ENCODE data around the gene IL15RA. TPM values are rescaled to one million over a fixed set of nuclear protein-coding genes. Genes with fewer than 3 reads are reported as not detected.

The IL15RA gene
- total RNA-seq, 2 experiments from 2014 or later = 23.5 to 25.1 TPM

DNA sequence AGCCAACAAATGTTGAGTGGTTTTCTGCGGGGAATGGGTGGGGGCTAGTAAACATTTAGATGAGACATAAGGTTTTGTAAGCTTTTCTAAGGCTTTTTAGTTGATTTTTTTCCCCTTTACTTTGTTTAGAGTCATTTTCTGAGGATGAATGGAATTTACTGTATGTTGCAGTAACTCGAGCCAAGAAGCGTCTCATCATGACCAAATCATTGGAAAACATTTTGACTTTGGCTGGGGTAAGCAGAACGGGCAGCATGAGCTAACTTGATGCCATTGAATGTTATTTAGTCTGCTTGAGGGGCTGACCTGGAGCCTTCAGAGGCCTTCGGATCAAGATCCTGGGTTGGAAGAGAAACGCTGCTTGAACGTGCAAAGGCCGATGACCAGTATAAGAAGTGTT lies 50.0 kb downstream of the IL15RA start:
- H3K36me3 Mint-ChIP-seq (ENCODE audit: low read depth) = peaks cover 31% of the 10 kb centered on the region
- intact Hi-C loops (cut with micrococcal nuclease) = no loop called here
- ChIA-PET POLR2A (interaction anchor here (0.8 kb wide), 1 partner anchor 9 kb away, joined by 3 read pairs; no protein-coding TSS in a partner anchor), CTCF (no interaction called here)
- H3K27me3 Mint-ChIP-seq = no peaks in the 10 kb centered on the region
- no peak for DNase-seq
- H3K4me3 Mint-ChIP-seq = no peak overlapping the region
- H3K4me1 Mint-ChIP-seq (ENCODE audit: low read depth) = no peaks in the 10 kb centered on the region
- ATAC-seq = no peak
- no peak overlapping the region for H3K27ac Mint-ChIP-seq
- TF ChIP-seq CTCF (IDR thresholded peaks at IDR 0.05) = no peak
- H3K9me3 Mint-ChIP-seq = no peaks in the 10 kb centered on the region

- Mint-ChIP-seq H3K4me3 (no peak overlapping the region), H3K36me3 (ENCODE audit: low read depth) (peaks cover 47% of the 10 kb centered on the region), H3K27ac (no peak overlapping the region), H3K4me1 (ENCODE audit: low read depth) (no peaks in the 10 kb centered on the region), H3K27me3 (no peaks in the 10 kb centered on the region), H3K9me3 (no peaks in the 10 kb centered on the region)
- DNase-seq (no peak), ATAC-seq (no peak)
- ChIA-PET POLR2A (no interaction called here), CTCF (no interaction called here)
- intact Hi-C loops (cut with micrococcal nuclease) = no loop called here
- TF ChIP-seq CTCF (IDR thresholded peaks at IDR 0.05) = no peak
These were observed 52.5 kb downstream of the IL15RA start for GRCh38 chr10:5924889-5925288.

- Mint-ChIP-seq H3K9me3 (no peaks in the 10 kb centered on the region), H3K4me3 (no peak overlapping the region), H3K27ac (no peak overlapping the region), H3K36me3 (ENCODE audit: low read depth) (peaks cover 51% of the 10 kb centered on the region), H3K27me3 (no peaks in the 10 kb centered on the region), H3K4me1 (ENCODE audit: low read depth) (no peaks in the 10 kb centered on the region)
- CTCF ChIA-PET = no interaction called here
- no peak for DNase-seq
- intact Hi-C loops (cut with micrococcal nuclease) = no loop called here
- no peak for ATAC-seq
- no peak for TF ChIP-seq CTCF (IDR thresholded peaks at IDR 0.05)
- POLR2A ChIA-PET = interaction anchor here (1.2 kb wide), 1 partner anchor 37 kb away, joined by 4 read pairs; no protein-coding TSS in a partner anchor
These were observed 55.6 kb downstream of the IL15RA start for GRCh38 chr10:5921746-5922145.

DNA sequence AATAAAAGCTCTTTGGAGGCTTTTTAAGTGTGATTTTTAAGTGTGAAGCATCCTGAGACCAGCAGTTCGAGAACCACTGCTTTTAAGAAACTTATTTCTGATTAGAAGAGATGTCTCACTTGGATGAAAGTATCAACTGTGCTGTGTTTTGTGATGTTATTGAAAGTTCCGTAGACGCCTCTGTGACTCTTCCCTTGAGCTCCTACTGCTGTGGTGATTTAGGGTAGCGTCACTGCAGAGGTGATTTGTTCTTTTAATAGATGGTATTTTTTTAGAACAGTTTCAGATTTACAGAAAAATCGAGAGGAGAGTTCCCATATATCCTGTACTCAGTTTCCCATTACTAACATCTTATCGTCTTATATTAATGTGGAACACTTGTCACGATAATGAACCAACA lies 57.8 kb downstream of the IL15RA start:
- H3K27me3 Mint-ChIP-seq = no peaks in the 10 kb centered on the region
- no peak overlapping the region for H3K4me3 Mint-ChIP-seq
- POLR2A ChIA-PET = interaction anchor here (0.6 kb wide), 1 partner anchor 231 kb away, joined by 3 read pairs; no protein-coding TSS in a partner anchor
- no peak for ATAC-seq
- H3K4me1 Mint-ChIP-seq (ENCODE audit: low read depth) = no peaks in the 10 kb centered on the region
- no peaks in the 10 kb centered on the region for H3K9me3 Mint-ChIP-seq
- CTCF ChIA-PET = interaction anchor here (1.0 kb wide), 1 partner anchor 9 kb away, joined by 3 read pairs; no protein-coding TSS in a partner anchor
- no peak for TF ChIP-seq CTCF (IDR thresholded peaks at IDR 0.05)
- intact Hi-C loops (cut with micrococcal nuclease) = no loop called here
- DNase-seq = no peak
- H3K36me3 Mint-ChIP-seq (ENCODE audit: low read depth) = peaks cover 62% of the 10 kb centered on the region
- H3K27ac Mint-ChIP-seq = no peak overlapping the region

DNA sequence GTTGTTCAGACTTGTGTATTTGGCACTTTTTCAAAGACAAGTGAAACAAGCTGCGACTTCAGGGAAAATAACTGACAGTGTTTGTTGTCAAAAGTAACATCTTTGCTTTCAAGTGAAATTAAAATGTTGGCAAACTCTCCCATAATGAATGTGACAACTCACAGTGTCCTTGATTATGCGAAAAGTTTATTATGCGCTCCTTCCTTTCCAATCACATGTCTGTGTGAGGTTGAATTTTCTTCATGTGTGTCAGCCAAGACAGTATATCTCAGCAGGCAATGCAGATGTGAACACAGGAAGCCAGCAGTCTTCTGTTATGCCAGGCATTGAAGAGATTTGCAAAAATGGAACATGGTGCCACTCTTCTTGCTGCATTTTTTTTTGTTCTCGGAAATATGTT lies 58.6 kb downstream of the IL15RA start:
- ChIA-PET CTCF (interaction anchor here (1.0 kb wide), 1 partner anchor 9 kb away, joined by 3 read pairs; no protein-coding TSS in a partner anchor), POLR2A (interaction anchor here (0.6 kb wide), 1 partner anchor 229 kb away, joined by 3 read pairs; no protein-coding TSS in a partner anchor)
- ATAC-seq = no peak
- Mint-ChIP-seq H3K27ac (no peak overlapping the region), H3K4me1 (ENCODE audit: low read depth) (no peaks in the 10 kb centered on the region), H3K27me3 (no peaks in the 10 kb centered on the region), H3K4me3 (no peak overlapping the region), H3K9me3 (no peaks in the 10 kb centered on the region), H3K36me3 (ENCODE audit: low read depth) (peaks cover 63% of the 10 kb centered on the region)
- TF ChIP-seq CTCF (IDR thresholded peaks at IDR 0.05) = no peak
- intact Hi-C loops (cut with micrococcal nuclease) = no loop called here
- DNase-seq = no peak
